LNCAP (cell line): ENCODE results near the gene SIK2.

Experiments used
- CTCF ChIP-seq: fragments of 450-650 bp; IDR thresholded peaks from 2 replicates; pipeline ENCODE4 v1.5.1; 2017; ENCODE audit warnings: mild to moderate bottlenecking

SIK2 gene

GRCh38 chr11:111629499-111629898 is 27.2 kb downstream of the SIK2 start:
- no peak for TF ChIP-seq CTCF

GRCh38 chr11:111631024-111631665 is 28.9 kb downstream of the SIK2 start:
- TF ChIP-seq CTCF, result no peak

GRCh38 chr11:111631666-111632039 is 29.4 kb downstream of the SIK2 start:
- TF ChIP-seq CTCF, result no peak

- TF ChIP-seq CTCF, result no peak
These were observed 30.4 kb downstream of the SIK2 start for GRCh38 chr11:111632516-111633220.

GRCh38 chr11:111633248-111633647 is 31.0 kb downstream of the SIK2 start:
- TF ChIP-seq CTCF, result no peak

GRCh38 chr11:111633756-111634362 is 31.6 kb downstream of the SIK2 start:
- no peak for TF ChIP-seq CTCF

GRCh38 chr11:111634981-111635705 is 32.9 kb downstream of the SIK2 start:
- TF ChIP-seq CTCF, result no peak
